ENCODE results near the gene BLMH.

DNA sequence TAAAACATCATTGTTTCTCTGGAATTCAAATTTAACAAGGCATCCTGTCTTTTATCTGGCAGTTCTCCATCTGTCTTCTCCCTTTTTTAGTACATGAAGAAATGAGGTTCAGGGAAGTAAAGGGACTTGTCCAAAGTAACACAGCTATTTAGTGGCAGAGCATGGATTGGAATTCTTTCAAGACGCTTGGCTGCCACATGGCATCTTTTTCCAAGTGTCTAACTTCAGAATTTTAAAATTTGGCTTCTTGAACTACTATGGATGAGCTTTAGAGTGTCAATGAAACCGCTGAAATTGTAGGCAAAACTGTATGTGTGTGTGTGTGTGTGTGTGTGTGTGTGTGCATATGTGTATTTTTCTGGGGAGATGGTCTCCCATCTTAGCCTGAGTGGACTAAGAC lies 47.3 kb upstream of the BLMH start:
- no peak for TF ChIP-seq MAX (IDR thresholded peaks at IDR 0.05; ENCODE audit: low read depth)
- no peak for TF ChIP-seq FOSL2 (IDR thresholded peaks at IDR 0.05; ENCODE audit: borderline replicate concordance, low read depth)
- TF ChIP-seq POLR2AphosphoS5 (IDR thresholded peaks at IDR 0.05; ENCODE audit: low read depth, low read length), result no peak
- no peak for TF ChIP-seq SIN3A (IDR thresholded peaks at IDR 0.05; ENCODE audit: borderline replicate concordance, low read depth, low read length)
- no peak for TF ChIP-seq RXRA (IDR thresholded peaks at IDR 0.05; ENCODE audit: borderline replicate concordance, low read depth)
- TF ChIP-seq, protein P1, sequence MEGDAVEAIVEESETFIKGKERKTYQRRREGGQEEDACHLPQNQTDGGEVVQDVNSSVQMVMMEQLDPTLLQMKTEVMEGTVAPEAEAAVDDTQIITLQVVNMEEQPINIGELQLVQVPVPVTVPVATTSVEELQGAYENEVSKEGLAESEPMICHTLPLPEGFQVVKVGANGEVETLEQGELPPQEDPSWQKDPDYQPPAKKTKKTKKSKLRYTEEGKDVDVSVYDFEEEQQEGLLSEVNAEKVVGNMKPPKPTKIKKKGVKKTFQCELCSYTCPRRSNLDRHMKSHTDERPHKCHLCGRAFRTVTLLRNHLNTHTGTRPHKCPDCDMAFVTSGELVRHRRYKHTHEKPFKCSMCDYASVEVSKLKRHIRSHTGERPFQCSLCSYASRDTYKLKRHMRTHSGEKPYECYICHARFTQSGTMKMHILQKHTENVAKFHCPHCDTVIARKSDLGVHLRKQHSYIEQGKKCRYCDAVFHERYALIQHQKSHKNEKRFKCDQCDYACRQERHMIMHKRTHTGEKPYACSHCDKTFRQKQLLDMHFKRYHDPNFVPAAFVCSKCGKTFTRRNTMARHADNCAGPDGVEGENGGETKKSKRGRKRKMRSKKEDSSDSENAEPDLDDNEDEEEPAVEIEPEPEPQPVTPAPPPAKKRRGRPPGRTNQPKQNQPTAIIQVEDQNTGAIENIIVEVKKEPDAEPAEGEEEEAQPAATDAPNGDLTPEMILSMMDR (IDR thresholded peaks at IDR 0.05), result no peak
- no peak for TF ChIP-seq TAF1 (IDR thresholded peaks at IDR 0.05; ENCODE audit: borderline replicate concordance, low read depth, low read length)
- TF ChIP-seq USF1 (IDR thresholded peaks at IDR 0.05; ENCODE audit: borderline replicate concordance, low read depth), result no peak
- TF ChIP-seq JUND (IDR thresholded peaks at IDR 0.05), result no peak
